Testis (tissue), 2 donors: ENCODE data around the gene PSMD9.
"Not testable (repeated sequence)": the region's sequence is repeated elsewhere in the genome, so short reads cannot be mapped to it uniquely, and the experiment has no call there.

Source experiments
- POLR2A ChIP-seq: fragments of 450-650 bp; IDR thresholded peaks from one replicate; pipeline ENCODE4 v1.6.1; 2017; ENCODE audit warnings: antibody characterized with exemption, mild to moderate bottlenecking, moderate library complexity
- TF ChIP-seq, protein P1 (sequence below), 3 experiments: fragments of 450-650 bp in 2 of 3; fragments of 200-600 bp in 1 of 3; sonication (generic) in 1 of 3; IDR thresholded peaks; one replicate each; pipeline ENCODE4 v1.5.1; 2016 to 2019; ENCODE audit warnings: antibody characterized with exemption in 3 of 3, mild to moderate bottlenecking in 2 of 3, moderate library complexity in 1 of 3

DNA sequence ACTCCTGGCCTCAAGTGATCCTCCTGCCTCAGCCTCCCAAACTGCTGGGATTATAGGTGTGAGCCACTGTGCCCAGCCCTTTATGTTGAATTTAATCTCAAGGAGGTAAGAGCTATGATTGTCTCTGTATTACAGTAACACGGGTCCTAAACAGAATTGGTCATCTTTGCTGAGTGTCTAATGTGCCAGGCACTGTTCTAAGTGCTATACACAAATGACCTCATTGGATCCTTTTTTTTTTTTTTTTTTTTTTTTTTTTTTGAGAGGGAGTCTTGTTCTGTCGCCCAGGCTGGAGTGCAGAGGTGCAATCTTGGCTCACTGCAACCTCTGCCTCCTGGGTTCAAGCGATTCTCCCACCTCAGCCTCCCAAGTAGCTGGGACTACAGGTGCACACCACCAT, 36.2 kb upstream of the PSMD9 start:
- TF ChIP-seq, protein P1, sequence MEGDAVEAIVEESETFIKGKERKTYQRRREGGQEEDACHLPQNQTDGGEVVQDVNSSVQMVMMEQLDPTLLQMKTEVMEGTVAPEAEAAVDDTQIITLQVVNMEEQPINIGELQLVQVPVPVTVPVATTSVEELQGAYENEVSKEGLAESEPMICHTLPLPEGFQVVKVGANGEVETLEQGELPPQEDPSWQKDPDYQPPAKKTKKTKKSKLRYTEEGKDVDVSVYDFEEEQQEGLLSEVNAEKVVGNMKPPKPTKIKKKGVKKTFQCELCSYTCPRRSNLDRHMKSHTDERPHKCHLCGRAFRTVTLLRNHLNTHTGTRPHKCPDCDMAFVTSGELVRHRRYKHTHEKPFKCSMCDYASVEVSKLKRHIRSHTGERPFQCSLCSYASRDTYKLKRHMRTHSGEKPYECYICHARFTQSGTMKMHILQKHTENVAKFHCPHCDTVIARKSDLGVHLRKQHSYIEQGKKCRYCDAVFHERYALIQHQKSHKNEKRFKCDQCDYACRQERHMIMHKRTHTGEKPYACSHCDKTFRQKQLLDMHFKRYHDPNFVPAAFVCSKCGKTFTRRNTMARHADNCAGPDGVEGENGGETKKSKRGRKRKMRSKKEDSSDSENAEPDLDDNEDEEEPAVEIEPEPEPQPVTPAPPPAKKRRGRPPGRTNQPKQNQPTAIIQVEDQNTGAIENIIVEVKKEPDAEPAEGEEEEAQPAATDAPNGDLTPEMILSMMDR (IDR thresholded peaks at IDR 0.05): not testable (repeated sequence)
- not testable (repeated sequence) for TF ChIP-seq POLR2A
